PFSK-1 (cell line): Measurements from ENCODE around the gene SELENOP.

Source experiments
- FOXP2 ChIP-seq: optimal IDR thresholded peaks from 2 replicates; pipeline ENCODE3; 2011; ENCODE audit warnings: borderline replicate concordance, control low read depth, inconsistent platforms; ENCODE audit not compliant: insufficient read depth; ENCODE audit errors: extremely low read length, extremely low read depth
- POLR2AphosphoS5 ChIP-seq: IDR thresholded peaks from 2 replicates; pipeline ENCODE4 v1.6.1; 2012; ENCODE audit warnings: low read depth, mild to moderate bottlenecking, control low read depth, low read length, moderate library complexity
- REST ChIP-seq, 2 experiments: IDR thresholded peaks; 2 replicates each; pipeline versions ENCODE4 v1.6.1 to v1.8.0; 2011 to 2012; ENCODE audit warnings: low read depth in 2 of 2, low read length in 2 of 2, control low read depth in 1 of 2, inconsistent platforms in 1 of 2, mild to moderate bottlenecking in 1 of 2, moderate library complexity in 1 of 2; ENCODE audit not compliant: insufficient read depth in 1 of 2
- SIN3A ChIP-seq: IDR thresholded peaks from 2 replicates; pipeline ENCODE4 v1.6.1; 2012; ENCODE audit warnings: mild to moderate bottlenecking, low read length, moderate library complexity, borderline replicate concordance; ENCODE audit not compliant: insufficient read depth
- TAF1 ChIP-seq: IDR thresholded peaks from 2 replicates; pipeline ENCODE4 v1.6.1; 2012; ENCODE audit warnings: low read length, control low read depth, borderline replicate concordance; ENCODE audit not compliant: insufficient read depth

- TF ChIP-seq REST (IDR thresholded peaks at IDR 0.05; ENCODE audit: insufficient read depth in 1 of 2, low read depth in 2 of 2, low read length in 2 of 2) (no peak), POLR2AphosphoS5 (no peak), TAF1 (no peak), SIN3A (no peak), FOXP2 (no peak)
These were observed 12.8 kb upstream of the SELENOP start for GRCh38 chr5:42824347-42824976.
